22Rv1 (cell line): ENCODE measurements around the gene CCDC180.

Experiments
- CTCF ChIP-seq: fragments of 450-650 bp; IDR thresholded peaks from 2 replicates; pipeline ENCODE4 v1.5.1; 2017; ENCODE audit warnings: mild to moderate bottlenecking
- ZFX ChIP-seq: fragments of 450-650 bp; IDR thresholded peaks from 2 replicates; pipeline ENCODE4 v1.6.1; 2017; ENCODE audit warnings: antibody characterized with exemption, borderline replicate concordance

DNA sequence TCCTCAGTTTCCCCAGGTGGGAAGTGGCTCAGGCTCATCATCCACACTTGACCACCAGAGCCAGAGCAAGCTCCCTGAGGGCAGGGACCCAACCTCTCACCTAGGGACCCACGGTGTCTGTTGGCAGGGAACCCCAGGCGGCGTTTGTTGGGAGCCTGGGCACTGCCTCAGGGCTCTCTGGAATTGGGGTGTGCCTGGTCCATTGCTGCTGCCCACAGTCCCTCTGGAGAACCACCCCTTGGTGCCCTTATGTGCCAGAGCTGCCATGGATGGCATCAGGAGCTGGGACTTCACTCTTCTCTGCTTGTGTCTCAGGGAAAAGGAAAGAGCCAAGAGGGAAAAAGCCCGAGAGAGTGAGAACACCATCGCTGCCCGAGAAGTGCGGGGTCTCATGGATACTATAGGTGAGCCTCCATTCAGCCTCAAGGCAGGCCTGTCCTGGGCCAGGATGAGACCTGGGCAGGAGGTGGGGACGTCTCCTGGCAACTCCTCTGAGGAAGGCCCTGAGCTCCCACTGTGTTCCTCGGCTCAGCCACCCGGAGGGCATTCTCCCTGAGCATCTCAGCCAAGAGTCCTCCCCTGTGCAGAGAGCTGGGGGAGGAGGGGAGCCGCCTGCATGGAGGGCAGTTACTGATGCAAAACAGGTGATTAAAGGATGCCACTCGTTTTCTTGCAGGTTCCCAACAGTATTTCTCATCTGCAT lies 4.5 kb downstream of the CCDC180 start:
- no peak for TF ChIP-seq CTCF
- no peak for TF ChIP-seq ZFX
